ENCODE measurements around the gene KCNIP1. TPM values are rescaled to one million over a fixed set of nuclear protein-coding genes. Genes with fewer than 3 reads are reported as not detected.

Gene KCNIP1
- polyA plus RNA-seq, 2 of the 4 experiments (the other 2 are of a cell fraction): not detected

DNA sequence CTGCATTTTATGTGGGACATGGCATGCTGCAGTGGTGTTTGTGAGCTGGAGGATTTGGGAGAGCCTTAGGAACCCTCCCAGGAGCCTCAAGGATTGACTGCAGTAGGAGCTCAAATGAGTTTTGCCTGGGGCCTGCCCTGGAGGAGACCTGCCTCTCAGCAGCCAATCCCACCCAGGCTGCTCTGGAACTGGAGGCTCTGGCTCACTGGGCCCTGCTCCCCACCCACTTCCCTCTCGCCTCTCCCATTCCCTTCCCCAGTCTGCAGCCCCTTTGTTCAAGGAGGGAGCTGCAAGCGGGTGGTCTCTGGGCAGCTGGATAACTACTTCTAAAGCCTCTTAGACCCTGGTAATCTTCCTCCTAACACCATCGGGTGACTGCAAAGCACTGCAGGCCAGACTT is 24.2 kb downstream of the KCNIP1 start:
- FAIRE-seq (no peak), ATAC-seq (no peak), DNase-seq (ENCODE audit: low read depth in 1 of 2, low spot score in 1 of 2) (no peak)
- Histone ChIP-seq H3K4me1 (peaks cover 3% of the 10 kb centered on the region; the same call in 1 of the 3 replicates), H3K4me2 (no peak overlapping the region), H3K27ac (no peak overlapping the region), H3K9me3 (no peaks in the 10 kb centered on the region), H3K4me3 (no peak overlapping the region)
- WGBS (ENCODE audit: missing lambda C conversion rate): 68% methylated on average over 3 of the region's 3 CpGs
- TF ChIP-seq CHD4 (IDR thresholded peaks at IDR 0.05; ENCODE audit: borderline replicate concordance) (no peak), RARB (CRISPR knock-in tag; IDR thresholded peaks at IDR 0.05) (no peak)
- TF ChIP-seq, protein P1, sequence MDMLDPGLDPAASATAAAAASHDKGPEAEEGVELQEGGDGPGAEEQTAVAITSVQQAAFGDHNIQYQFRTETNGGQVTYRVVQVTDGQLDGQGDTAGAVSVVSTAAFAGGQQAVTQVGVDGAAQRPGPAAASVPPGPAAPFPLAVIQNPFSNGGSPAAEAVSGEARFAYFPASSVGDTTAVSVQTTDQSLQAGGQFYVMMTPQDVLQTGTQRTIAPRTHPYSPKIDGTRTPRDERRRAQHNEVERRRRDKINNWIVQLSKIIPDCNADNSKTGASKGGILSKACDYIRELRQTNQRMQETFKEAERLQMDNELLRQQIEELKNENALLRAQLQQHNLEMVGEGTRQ (IDR thresholded peaks at IDR 0.05): no peak
- TF ChIP-seq, protein P2, sequence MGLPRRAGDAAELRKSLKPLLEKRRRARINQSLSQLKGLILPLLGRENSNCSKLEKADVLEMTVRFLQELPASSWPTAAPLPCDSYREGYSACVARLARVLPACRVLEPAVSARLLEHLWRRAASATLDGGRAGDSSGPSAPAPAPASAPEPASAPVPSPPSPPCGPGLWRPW (IDR thresholded peaks at IDR 0.05): no peak
- CTCF ChIA-PET: no interaction called here
- POLR2A ChIA-PET: no interaction called here

DNA sequence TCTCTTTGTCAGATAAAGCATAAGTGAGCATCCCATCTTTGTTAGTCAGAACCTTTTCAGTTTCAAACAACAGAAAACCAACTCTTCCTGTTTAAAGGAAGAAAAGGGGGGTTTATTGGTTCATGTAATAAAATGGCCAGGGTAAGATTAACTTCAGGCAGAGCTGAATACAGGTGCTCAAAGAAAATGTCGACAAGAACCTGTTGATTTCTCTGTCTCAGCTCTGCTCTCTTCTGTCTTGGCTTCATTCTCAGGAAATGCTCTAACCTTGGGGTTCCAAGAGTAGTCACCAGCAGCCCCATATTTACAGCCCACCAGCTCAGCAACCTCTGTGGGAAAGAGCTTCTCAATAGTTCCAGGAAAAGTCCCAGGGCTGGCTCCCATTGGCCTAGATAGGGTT is 25.2 kb downstream of the KCNIP1 start:
- H3K27ac ChIP-seq: no peak overlapping the region
- H3K4me3 ChIP-seq: no peak overlapping the region
- POLR2A ChIA-PET: no interaction called here
- ATAC-seq (no peak), DNase-seq (ENCODE audit: low read depth in 1 of 2, low spot score in 1 of 2) (no peak), FAIRE-seq (no peak)
- CTCF ChIA-PET: interaction anchor here (0.7 to 1.2 kb wide), 3 partner anchors 24 to 94 kb away, joined by 3 to 4 read pairs (median 4); no protein-coding TSS in a partner anchor
- TF ChIP-seq POLR2A (IDR thresholded peaks at IDR 0.05; ENCODE audit: low read length) (no peak), ZC3H11A (IDR thresholded peaks at IDR 0.05) (no peak), BHLHE40 (IDR thresholded peaks at IDR 0.05; ENCODE audit: low read depth, low read length) (no peak), EHF (CRISPR knock-in tag; IDR thresholded peaks at IDR 0.05) (no peak), MAFK (IDR thresholded peaks at IDR 0.05; ENCODE audit: partially characterized antibody) (no peak), HEYL (CRISPR knock-in tag; IDR thresholded peaks at IDR 0.05) (no peak), RFX5 (IDR thresholded peaks at IDR 0.05) (no peak), NPAS2 (CRISPR knock-in tag; IDR thresholded peaks at IDR 0.05; ENCODE audit: borderline replicate concordance) (no peak)
- no peaks in the 10 kb centered on the region for H3K4me1 ChIP-seq
- no peak overlapping the region for H3K4me2 ChIP-seq
- H3K9me3 ChIP-seq: no peaks in the 10 kb centered on the region
- WGBS (ENCODE audit: missing lambda C conversion rate): 24% methylated on average over 1 of the region's 1 CpG

DNA sequence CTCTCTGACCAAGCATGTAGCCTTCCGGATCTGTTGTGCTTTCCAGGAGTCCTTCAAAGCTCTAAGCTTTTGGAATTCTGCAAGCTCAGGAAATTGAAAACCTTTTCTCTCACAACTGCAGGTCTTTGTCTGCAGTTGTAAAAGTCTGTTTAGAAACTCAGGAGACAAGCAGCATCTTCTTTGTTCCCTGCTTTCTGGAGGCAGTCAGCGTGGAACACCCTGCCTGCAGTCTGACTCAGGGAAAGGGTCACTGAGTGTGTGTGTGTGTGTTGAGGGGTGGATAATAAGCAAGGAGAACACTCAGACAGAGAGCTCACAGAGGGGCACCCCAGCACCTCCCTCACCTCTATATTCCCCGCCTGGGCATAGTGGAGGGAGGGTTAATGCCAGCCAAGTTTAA is 29.1 kb downstream of the KCNIP1 start:
- H3K9me3 ChIP-seq: no peaks in the 10 kb centered on the region
- TF ChIP-seq POLR2A (IDR thresholded peaks at IDR 0.05; ENCODE audit: low read length) (no peak), RNF2 (IDR thresholded peaks at IDR 0.05; ENCODE audit: borderline replicate concordance, low read depth) (no peak), RFX5 (IDR thresholded peaks at IDR 0.05) (no peak), ZSCAN20 (CRISPR knock-in tag; IDR thresholded peaks at IDR 0.05) (no peak)
- TF ChIP-seq, protein P3, sequence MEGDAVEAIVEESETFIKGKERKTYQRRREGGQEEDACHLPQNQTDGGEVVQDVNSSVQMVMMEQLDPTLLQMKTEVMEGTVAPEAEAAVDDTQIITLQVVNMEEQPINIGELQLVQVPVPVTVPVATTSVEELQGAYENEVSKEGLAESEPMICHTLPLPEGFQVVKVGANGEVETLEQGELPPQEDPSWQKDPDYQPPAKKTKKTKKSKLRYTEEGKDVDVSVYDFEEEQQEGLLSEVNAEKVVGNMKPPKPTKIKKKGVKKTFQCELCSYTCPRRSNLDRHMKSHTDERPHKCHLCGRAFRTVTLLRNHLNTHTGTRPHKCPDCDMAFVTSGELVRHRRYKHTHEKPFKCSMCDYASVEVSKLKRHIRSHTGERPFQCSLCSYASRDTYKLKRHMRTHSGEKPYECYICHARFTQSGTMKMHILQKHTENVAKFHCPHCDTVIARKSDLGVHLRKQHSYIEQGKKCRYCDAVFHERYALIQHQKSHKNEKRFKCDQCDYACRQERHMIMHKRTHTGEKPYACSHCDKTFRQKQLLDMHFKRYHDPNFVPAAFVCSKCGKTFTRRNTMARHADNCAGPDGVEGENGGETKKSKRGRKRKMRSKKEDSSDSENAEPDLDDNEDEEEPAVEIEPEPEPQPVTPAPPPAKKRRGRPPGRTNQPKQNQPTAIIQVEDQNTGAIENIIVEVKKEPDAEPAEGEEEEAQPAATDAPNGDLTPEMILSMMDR (IDR thresholded peaks at IDR 0.05): no peak
- H3K4me1 ChIP-seq: peaks cover 4% of the 10 kb centered on the region
- H3K4me3 ChIP-seq: no peak overlapping the region
- no peak for FAIRE-seq
- no peak overlapping the region for H3K27ac ChIP-seq
- WGBS (ENCODE audit: missing lambda C conversion rate): 65% methylated on average over 3 of the region's 3 CpGs
- CTCF ChIA-PET: interaction anchor here (1.7 kb wide), 1 partner anchor 98 kb away, joined by 3 read pairs; no protein-coding TSS in a partner anchor
- POLR2A ChIA-PET: no interaction called here
- no peak for DNase-seq (ENCODE audit: low read depth in 1 of 2, low spot score in 1 of 2)
- no peak overlapping the region for H3K4me2 ChIP-seq
- no peak for ATAC-seq

DNA sequence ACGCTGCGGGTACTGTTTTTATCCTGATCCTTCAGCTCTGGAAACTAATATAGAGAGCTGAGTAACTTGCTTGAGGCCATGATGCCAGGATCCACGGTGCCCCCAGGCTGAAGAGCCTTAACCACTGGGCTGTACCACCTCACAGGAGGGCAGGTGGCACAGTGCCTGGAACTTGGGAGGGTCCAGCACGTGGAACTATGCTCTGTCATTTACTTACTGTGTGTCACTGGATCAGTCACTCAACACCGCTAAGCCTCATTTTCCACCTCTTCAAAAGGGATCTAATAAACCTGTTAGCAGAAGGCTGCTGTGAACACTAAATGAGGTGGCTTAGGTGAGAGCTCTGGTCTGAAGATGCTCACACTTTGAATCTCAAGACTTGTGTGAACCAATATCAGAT is 29.6 kb downstream of the KCNIP1 start:
- Histone ChIP-seq H3K4me3 (no peak overlapping the region), H3K9me3 (no peaks in the 10 kb centered on the region), H3K4me2 (no peak overlapping the region), H3K4me1 (peaks cover 8% of the 10 kb centered on the region), H3K27ac (no peak overlapping the region)
- ChIA-PET CTCF (interaction anchor here (1.7 kb wide), 1 partner anchor 98 kb away, joined by 3 read pairs; no protein-coding TSS in a partner anchor), POLR2A (no interaction called here)
- no peak for ATAC-seq
- TF ChIP-seq CEBPB (IDR thresholded peaks at IDR 0.05) (no peak), RARB (CRISPR knock-in tag; IDR thresholded peaks at IDR 0.05) (no peak), MAFK (IDR thresholded peaks at IDR 0.05; ENCODE audit: partially characterized antibody) (no peak), RFX5 (IDR thresholded peaks at IDR 0.05) (no peak), ZSCAN20 (CRISPR knock-in tag; IDR thresholded peaks at IDR 0.05) (no peak), BHLHE40 (IDR thresholded peaks at IDR 0.05; ENCODE audit: low read depth, low read length) (no peak), KDM1A (IDR thresholded peaks at IDR 0.05; ENCODE audit: low read depth) (no peak), JUNB (IDR thresholded peaks at IDR 0.05) (no peak), SMC3 (IDR thresholded peaks at IDR 0.05) (no peak), FOSB (CRISPR knock-in tag; IDR thresholded peaks at IDR 0.05) (no peak), PHF8 (IDR thresholded peaks at IDR 0.05; ENCODE audit: borderline replicate concordance, low read depth) (no peak), RCOR1 (IDR thresholded peaks at IDR 0.05; ENCODE audit: low read depth, low read length) (no peak)
- TF ChIP-seq, protein P4, sequence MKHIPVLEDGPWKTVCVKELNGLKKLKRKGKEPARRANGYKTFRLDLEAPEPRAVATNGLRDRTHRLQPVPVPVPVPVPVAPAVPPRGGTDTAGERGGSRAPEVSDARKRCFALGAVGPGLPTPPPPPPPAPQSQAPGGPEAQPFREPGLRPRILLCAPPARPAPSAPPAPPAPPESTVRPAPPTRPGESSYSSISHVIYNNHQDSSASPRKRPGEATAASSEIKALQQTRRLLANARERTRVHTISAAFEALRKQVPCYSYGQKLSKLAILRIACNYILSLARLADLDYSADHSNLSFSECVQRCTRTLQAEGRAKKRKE (CRISPR knock-in tag; IDR thresholded peaks at IDR 0.05; ENCODE audit: low read depth): no peak
- TF ChIP-seq, protein P1 (IDR thresholded peaks at IDR 0.05): no peak
- WGBS (ENCODE audit: missing lambda C conversion rate): 49% methylated on average over 5 of the region's 5 CpGs
- no peak for FAIRE-seq
- no peak for DNase-seq (ENCODE audit: low read depth in 1 of 2, low spot score in 1 of 2)
